Transverse colon (tissue), 3 donors: ENCODE data around the gene OR10A3.

Experiments
- POLR2A ChIP-seq: fragments of 450-650 bp; IDR thresholded peaks from one replicate; pipeline ENCODE4 v1.6.1; 2016; ENCODE audit warnings: antibody characterized with exemption, mild to moderate bottlenecking, moderate library complexity
- TF ChIP-seq, protein P1 (sequence below), 5 experiments: fragments of 200-600 bp in 3 of 5; fragments of 450-650 bp in 2 of 5; sonication (generic) in 3 of 5; IDR thresholded peaks; 1 replicate in 2 of 5; 2 replicates in 3 of 5; pipeline ENCODE4 v1.5.1; 2016 to 2017; ENCODE audit warnings: antibody characterized with exemption in 5 of 5, inconsistent platforms in 3 of 5, mild to moderate bottlenecking in 2 of 5, moderate library complexity in 1 of 5

- no peak for TF ChIP-seq POLR2A
- TF ChIP-seq, protein P1, sequence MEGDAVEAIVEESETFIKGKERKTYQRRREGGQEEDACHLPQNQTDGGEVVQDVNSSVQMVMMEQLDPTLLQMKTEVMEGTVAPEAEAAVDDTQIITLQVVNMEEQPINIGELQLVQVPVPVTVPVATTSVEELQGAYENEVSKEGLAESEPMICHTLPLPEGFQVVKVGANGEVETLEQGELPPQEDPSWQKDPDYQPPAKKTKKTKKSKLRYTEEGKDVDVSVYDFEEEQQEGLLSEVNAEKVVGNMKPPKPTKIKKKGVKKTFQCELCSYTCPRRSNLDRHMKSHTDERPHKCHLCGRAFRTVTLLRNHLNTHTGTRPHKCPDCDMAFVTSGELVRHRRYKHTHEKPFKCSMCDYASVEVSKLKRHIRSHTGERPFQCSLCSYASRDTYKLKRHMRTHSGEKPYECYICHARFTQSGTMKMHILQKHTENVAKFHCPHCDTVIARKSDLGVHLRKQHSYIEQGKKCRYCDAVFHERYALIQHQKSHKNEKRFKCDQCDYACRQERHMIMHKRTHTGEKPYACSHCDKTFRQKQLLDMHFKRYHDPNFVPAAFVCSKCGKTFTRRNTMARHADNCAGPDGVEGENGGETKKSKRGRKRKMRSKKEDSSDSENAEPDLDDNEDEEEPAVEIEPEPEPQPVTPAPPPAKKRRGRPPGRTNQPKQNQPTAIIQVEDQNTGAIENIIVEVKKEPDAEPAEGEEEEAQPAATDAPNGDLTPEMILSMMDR (IDR thresholded peaks at IDR 0.05), result no peak
Measured at GRCh38 chr11:7893796-7894195, 47.7 kb downstream of the OR10A3 start.
